Keratinocyte (primary cell): ENCODE measurements around the gene TXK. TPM values are rescaled to one million over a fixed set of nuclear protein-coding genes. Genes with fewer than 3 reads are reported as not detected.

Experiments
- DNase-seq: peaks from one replicate; pipeline ENCODE4 v3.0.0-alpha.2; 2011; ENCODE audit warnings: low read depth, missing footprints, low spot score
- FAIRE-seq: peaks from 2 replicates; lab custom pipeline; 2011; peaks lifted over from hg19 to GRCh38; lab: Jason Lieb, UNC
- H2AFZ ChIP-seq: 2 replicates; pipeline ENCODE4 v1.6.0; 2012; ENCODE audit warnings: low read length, control low read depth, inconsistent platforms; ENCODE audit not compliant: control insufficient read depth
- H3K27ac ChIP-seq: 2 replicates; pipeline ENCODE4 v1.5.1; 2011; ENCODE audit warnings: low read length; ENCODE audit not compliant: control insufficient read depth, insufficient read depth
- H3K27me3 ChIP-seq: 3 replicates; pipeline ENCODE4 v1.6.0; 2011; ENCODE audit warnings: low read length; ENCODE audit not compliant: control insufficient read depth, insufficient read depth; ENCODE audit errors: extremely low read depth
- H3K36me3 ChIP-seq, 2 experiments: 2 replicates in 1 of 2; 3 replicates in 1 of 2; pipeline ENCODE4 v1.5.1; 2011; ENCODE audit warnings: low read length in 2 of 2, mild to moderate bottlenecking in 1 of 2; ENCODE audit not compliant: control insufficient read depth in 2 of 2, insufficient read depth in 2 of 2; ENCODE audit errors: extremely low read depth in 1 of 2
- H3K4me1 ChIP-seq: 3 replicates; pipeline ENCODE4 v1.5.1; 2011; ENCODE audit warnings: low read length; ENCODE audit not compliant: control insufficient read depth, insufficient read depth; ENCODE audit errors: extremely low read depth
- H3K4me2 ChIP-seq: 3 replicates; pipeline ENCODE4 v1.6.0; 2011; ENCODE audit warnings: low read depth, low read length; ENCODE audit not compliant: control insufficient read depth, insufficient read depth; ENCODE audit errors: extremely low read depth
- H3K4me3 ChIP-seq, 3 experiments: fragments of 200-600 bp in 1 of 3; sonication (generic) in 1 of 3; 2 replicates in 2 of 3; 3 replicates in 1 of 3; pipeline ENCODE4 v1.5.1; 2011 to 2016; ENCODE audit warnings: low read length in 3 of 3, mild to moderate bottlenecking in 3 of 3, control low read depth in 2 of 3, inconsistent platforms in 1 of 3, low read depth in 1 of 3, mixed read lengths in 1 of 3, mixed run types in 1 of 3, moderate library complexity in 1 of 3; ENCODE audit not compliant: control insufficient read depth in 2 of 3, insufficient read depth in 2 of 3; ENCODE audit errors: extremely low read depth in 1 of 3
- H3K79me2 ChIP-seq: 2 replicates; pipeline ENCODE4 v1.6.0; 2012; ENCODE audit warnings: low read length; ENCODE audit not compliant: control insufficient read depth, insufficient read depth
- H3K9ac ChIP-seq: 3 replicates; pipeline ENCODE4 v1.6.0; 2011; ENCODE audit warnings: low read length; ENCODE audit not compliant: control insufficient read depth, insufficient read depth; ENCODE audit errors: extremely low read depth
- H3K9me1 ChIP-seq: 3 replicates; pipeline ENCODE4 v1.6.0; 2011; ENCODE audit warnings: low read length; ENCODE audit not compliant: control insufficient read depth, insufficient read depth; ENCODE audit errors: extremely low read depth
- H3K9me3 ChIP-seq: 2 replicates; pipeline ENCODE4 v1.5.1; 2012; ENCODE audit warnings: low read depth, low read length; ENCODE audit not compliant: control insufficient read depth
- H4K20me1 ChIP-seq: 3 replicates; pipeline ENCODE4 v1.6.0; 2011; ENCODE audit warnings: low read length; ENCODE audit not compliant: control insufficient read depth, insufficient read depth; ENCODE audit errors: extremely low read depth
- CTCF ChIP-seq, 3 experiments: IDR thresholded peaks in 1 of 3; conservative IDR thresholded peaks in 1 of 3; optimal IDR thresholded peaks in 1 of 3; 2 replicates in 2 of 3; 3 replicates in 1 of 3; pipeline versions ENCODE3 to v1.5.1; 2011; ENCODE audit warnings: low read length in 3 of 3, mild to moderate bottlenecking in 3 of 3, moderate library complexity in 2 of 3, control low read depth in 1 of 3, inconsistent platforms in 1 of 3; ENCODE audit not compliant: insufficient read depth in 2 of 3; ENCODE audit errors: extremely low read depth in 1 of 3
- EZH2 ChIP-seq: IDR thresholded peaks from one replicate; pipeline ENCODE4 v1.6.1; 2012; ENCODE audit warnings: inconsistent platforms, mild to moderate bottlenecking, low read length, moderate library complexity
- dilution Hi-C: fragments of 300-500 bp; cut with MboI; formaldehyde crosslinking; loops from one replicate; pipeline ENCODE4 v1.7.0; 2020; ENCODE audit warnings: low sequenced_read_pairs; ENCODE audit not compliant: extremely low pct_ligation_motif_present
- polyA plus RNA-seq, 5 experiments: library from polyadenylated mRNA; depleted of rRNA in 3 of 5; stranded (reverse) in 3 of 5; stranded (forward) in 1 of 5; unstranded in 1 of 5; fragments of >200 nt; gene quantifications; 1 replicate in 1 of 5; 2 replicates in 3 of 5; 3 replicates in 1 of 5; pipeline versions ENCODE4 v1.2.1 to v1.2.3, GENCODE V29; 2011 to 2012; ENCODE audit warnings: missing spikeins in 2 of 5, low read depth in 1 of 5, low replicate concordance in 1 of 5

Gene TXK
- polyA plus RNA-seq, 1 donor (not counting 4 experiments of a cell fraction or from before 2014, with no cell fraction given), result 0.12 TPM

- Histone ChIP-seq H3K79me2 (no peaks in the 10 kb centered on the region), H3K27me3 (no peaks in the 10 kb centered on the region), H3K4me2 (no peak overlapping the region), H3K9me1 (no peaks in the 10 kb centered on the region), H4K20me1 (no peaks in the 10 kb centered on the region), H3K4me3 (no peak overlapping the region), H2AFZ (no peak overlapping the region), H3K9ac (no peak overlapping the region), H3K36me3 (no peaks in the 10 kb centered on the region), H3K27ac (no peak overlapping the region), H3K4me1 (no peaks in the 10 kb centered on the region), H3K9me3 (no peaks in the 10 kb centered on the region)
- dilution Hi-C loops, result no loop called here
- FAIRE-seq, result no peak
- no peak for TF ChIP-seq CTCF (optimal IDR thresholded peaks at IDR 0.05 in 1 of 3, IDR thresholded peaks at IDR 0.05 in 1 of 3, conservative IDR thresholded peaks at IDR 0.05 in 1 of 3; ENCODE audit: extremely low read depth in 1 of 3, insufficient read depth in 2 of 3, low read length in 3 of 3)
- TF ChIP-seq EZH2, result no peak
- DNase-seq, result no peak
Measured at GRCh38 chr4:48138936-48139335, 4.9 kb upstream of the TXK start.

GRCh38 chr4:48138511-48138910, 4.5 kb upstream of the TXK start:
- H3K36me3 ChIP-seq, result no peaks in the 10 kb centered on the region
- H4K20me1 ChIP-seq, result no peaks in the 10 kb centered on the region
- no peaks in the 10 kb centered on the region for H3K9me3 ChIP-seq
- no peak overlapping the region for H3K4me2 ChIP-seq
- H3K4me3 ChIP-seq, result no peak overlapping the region
- no peak overlapping the region for H3K9ac ChIP-seq
- H3K27me3 ChIP-seq, result no peaks in the 10 kb centered on the region
- H3K4me1 ChIP-seq, result no peaks in the 10 kb centered on the region
- dilution Hi-C loops, result no loop called here
- no peaks in the 10 kb centered on the region for H3K9me1 ChIP-seq
- no peak overlapping the region for H3K27ac ChIP-seq
- H3K79me2 ChIP-seq, result no peaks in the 10 kb centered on the region
- TF ChIP-seq CTCF (optimal IDR thresholded peaks at IDR 0.05 in 1 of 3, IDR thresholded peaks at IDR 0.05 in 1 of 3, conservative IDR thresholded peaks at IDR 0.05 in 1 of 3; ENCODE audit: extremely low read depth in 1 of 3, insufficient read depth in 2 of 3, low read length in 3 of 3) (no peak), EZH2 (no peak)
- FAIRE-seq, result no peak
- no peak overlapping the region for H2AFZ ChIP-seq
- DNase-seq, result no peak
